HL-60 (cell line): ENCODE results near the gene SEPTIN12.

ENCODE experiments used
- DNase-seq, 2 experiments: peaks; one replicate each; pipeline ENCODE4 v3.0.0-alpha.2; 2010 to 2020; ENCODE audit warnings: low read depth in 1 of 2, low spot score in 1 of 2
- H3K27ac ChIP-seq: fragments of 250-450 bp; sonication (Bioruptor Pico); replicated peaks from 2 replicates; pipeline ENCODE4 v1.5.1; 2020; ENCODE audit warnings: mild to moderate bottlenecking, moderate library complexity
- H3K27me3 ChIP-seq: fragments of 250-450 bp; sonication (Bioruptor Pico); 2 replicates; pipeline ENCODE4 v1.5.1; 2021; ENCODE audit warnings: mild to moderate bottlenecking, moderate library complexity; ENCODE audit not compliant: insufficient read depth, poor library complexity, severe bottlenecking
- H3K4me3 ChIP-seq: replicated peaks from 2 replicates; pipeline ENCODE4 v1.5.1; 2011; ENCODE audit warnings: mild to moderate bottlenecking, control low read depth, low read length; ENCODE audit not compliant: insufficient read depth
- CTCF ChIP-seq: IDR thresholded peaks from one replicate; pipeline ENCODE4 v1.5.1; 2011; ENCODE audit warnings: low read length, control low read depth, inconsistent platforms; ENCODE audit not compliant: insufficient read depth
- GABPA ChIP-seq: IDR thresholded peaks from 2 replicates; pipeline ENCODE4 v1.6.1; 2012; ENCODE audit warnings: low read depth
- POLR2AphosphoS5 ChIP-seq: IDR thresholded peaks from 2 replicates; pipeline ENCODE4 v1.6.1; 2012; ENCODE audit warnings: low read depth
- SPI1 ChIP-seq: IDR thresholded peaks from 2 replicates; pipeline ENCODE4 v1.6.1; 2012; ENCODE audit warnings: low read depth, mild to moderate bottlenecking, borderline replicate concordance
- TF ChIP-seq, protein P1 (sequence below): IDR thresholded peaks from 2 replicates; pipeline ENCODE4 v1.6.1; 2012; ENCODE audit warnings: low read depth; ENCODE audit not compliant: insufficient replicate concordance

Gene SEPTIN12

GRCh38 chr16:4772351-4772750 lies 15.8 kb downstream of the SEPTIN12 start:
- no peaks in the 10 kb centered on the region for H3K27me3 ChIP-seq
- no peak overlapping the region for H3K4me3 ChIP-seq
- no peak for TF ChIP-seq CTCF
- TF ChIP-seq, protein P1, sequence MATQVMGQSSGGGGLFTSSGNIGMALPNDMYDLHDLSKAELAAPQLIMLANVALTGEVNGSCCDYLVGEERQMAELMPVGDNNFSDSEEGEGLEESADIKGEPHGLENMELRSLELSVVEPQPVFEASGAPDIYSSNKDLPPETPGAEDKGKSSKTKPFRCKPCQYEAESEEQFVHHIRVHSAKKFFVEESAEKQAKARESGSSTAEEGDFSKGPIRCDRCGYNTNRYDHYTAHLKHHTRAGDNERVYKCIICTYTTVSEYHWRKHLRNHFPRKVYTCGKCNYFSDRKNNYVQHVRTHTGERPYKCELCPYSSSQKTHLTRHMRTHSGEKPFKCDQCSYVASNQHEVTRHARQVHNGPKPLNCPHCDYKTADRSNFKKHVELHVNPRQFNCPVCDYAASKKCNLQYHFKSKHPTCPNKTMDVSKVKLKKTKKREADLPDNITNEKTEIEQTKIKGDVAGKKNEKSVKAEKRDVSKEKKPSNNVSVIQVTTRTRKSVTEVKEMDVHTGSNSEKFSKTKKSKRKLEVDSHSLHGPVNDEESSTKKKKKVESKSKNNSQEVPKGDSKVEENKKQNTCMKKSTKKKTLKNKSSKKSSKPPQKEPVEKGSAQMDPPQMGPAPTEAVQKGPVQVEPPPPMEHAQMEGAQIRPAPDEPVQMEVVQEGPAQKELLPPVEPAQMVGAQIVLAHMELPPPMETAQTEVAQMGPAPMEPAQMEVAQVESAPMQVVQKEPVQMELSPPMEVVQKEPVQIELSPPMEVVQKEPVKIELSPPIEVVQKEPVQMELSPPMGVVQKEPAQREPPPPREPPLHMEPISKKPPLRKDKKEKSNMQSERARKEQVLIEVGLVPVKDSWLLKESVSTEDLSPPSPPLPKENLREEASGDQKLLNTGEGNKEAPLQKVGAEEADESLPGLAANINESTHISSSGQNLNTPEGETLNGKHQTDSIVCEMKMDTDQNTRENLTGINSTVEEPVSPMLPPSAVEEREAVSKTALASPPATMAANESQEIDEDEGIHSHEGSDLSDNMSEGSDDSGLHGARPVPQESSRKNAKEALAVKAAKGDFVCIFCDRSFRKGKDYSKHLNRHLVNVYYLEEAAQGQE, result no peak
- TF ChIP-seq POLR2AphosphoS5, result no peak
- TF ChIP-seq GABPA, result no peak
- no peak for TF ChIP-seq SPI1
- DNase-seq, result no peak
- no peak overlapping the region for H3K27ac ChIP-seq

DNA sequence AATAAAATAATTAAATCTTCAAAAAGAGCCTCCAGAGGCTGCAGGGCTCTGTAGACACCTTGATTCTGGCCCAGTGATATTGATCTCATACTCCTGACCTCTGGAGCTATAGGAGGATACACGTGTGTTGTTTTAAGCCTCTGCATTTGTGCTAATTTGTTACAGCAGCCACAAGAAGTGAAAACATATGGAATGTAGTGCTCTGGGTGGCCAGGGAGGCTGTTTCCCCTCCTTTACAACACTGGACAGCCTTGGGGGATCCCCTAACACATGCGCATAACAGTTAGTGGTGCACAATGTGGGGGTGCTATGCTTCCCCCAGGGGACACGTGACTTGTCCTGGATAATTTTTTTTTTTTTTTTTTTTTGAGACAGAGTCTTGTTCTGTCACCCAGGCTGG lies 16.5 kb downstream of the SEPTIN12 start:
- Histone ChIP-seq H3K27me3 (no peaks in the 10 kb centered on the region), H3K4me3 (no peak overlapping the region), H3K27ac (no peak overlapping the region)
- no peak for DNase-seq
- TF ChIP-seq, protein P1, result no peak
- TF ChIP-seq POLR2AphosphoS5, result no peak
- TF ChIP-seq SPI1, result no peak

DNA sequence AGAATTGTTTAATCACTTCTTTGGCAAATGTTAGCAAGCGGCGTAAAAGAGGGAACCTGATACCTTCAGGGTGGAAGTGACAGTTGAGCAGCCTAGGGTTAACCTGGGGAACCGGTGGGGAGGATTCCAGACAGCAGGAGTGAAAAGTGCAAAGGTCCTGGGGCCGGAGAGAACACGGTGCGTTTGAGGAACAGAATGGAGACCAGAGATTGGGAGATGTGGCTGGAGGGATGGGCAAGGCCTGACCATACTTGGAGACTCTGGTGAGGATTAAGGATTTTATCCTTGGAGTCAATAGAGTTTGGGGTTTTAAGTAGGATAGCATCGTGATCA lies 18.9 kb downstream of the SEPTIN12 start:
- Histone ChIP-seq H3K27me3 (no peaks in the 10 kb centered on the region), H3K27ac (peak overlapping the region; percentile 62), H3K4me3 (no peak overlapping the region)
- no peak for TF ChIP-seq CTCF
- TF ChIP-seq, protein P1, result no peak
- no peak for TF ChIP-seq POLR2AphosphoS5
- TF ChIP-seq SPI1, result no peak
- no peak for TF ChIP-seq GABPA
- DNase-seq, result no peak
